Measurements from ENCODE around the gene PRKAR1B.
"Not testable (repeated sequence)": the region's sequence is repeated elsewhere in the genome, so short reads cannot be mapped to it uniquely, and the experiment has no call there.

Gene PRKAR1B

GRCh38 chr7:556837-557557 lies 170.1 kb downstream of the PRKAR1B start:
- H3K4me3 ChIP-seq (ENCODE audit: insufficient read length, low read depth) = no peak overlapping the region
- H3K27me3 ChIP-seq (ENCODE audit: insufficient read depth, insufficient read length) = no peaks in the 10 kb centered on the region
- peaks cover 5% of the 10 kb centered on the region; the same call in 1 of the 2 replicates for H3K9me3 ChIP-seq (ENCODE audit: insufficient read depth, low read length)
- TF ChIP-seq ZNF274 (IDR thresholded peaks at IDR 0.05; ENCODE audit: low read depth, low read length) (no peak), YY1 (IDR thresholded peaks at IDR 0.05; ENCODE audit: insufficient read depth, insufficient read length) (no peak)
- peaks cover 16% of the 10 kb centered on the region for H3K4me1 ChIP-seq (ENCODE audit: insufficient read depth, insufficient read length)
- H3K36me3 ChIP-seq (ENCODE audit: insufficient read depth, insufficient read length, low read length) = no peaks in the 10 kb centered on the region
- DNase-seq (ENCODE audit: low read depth, low spot score) = no peak
- no peak overlapping the region for H3K9ac ChIP-seq (ENCODE audit: insufficient read length, low read depth)

DNA sequence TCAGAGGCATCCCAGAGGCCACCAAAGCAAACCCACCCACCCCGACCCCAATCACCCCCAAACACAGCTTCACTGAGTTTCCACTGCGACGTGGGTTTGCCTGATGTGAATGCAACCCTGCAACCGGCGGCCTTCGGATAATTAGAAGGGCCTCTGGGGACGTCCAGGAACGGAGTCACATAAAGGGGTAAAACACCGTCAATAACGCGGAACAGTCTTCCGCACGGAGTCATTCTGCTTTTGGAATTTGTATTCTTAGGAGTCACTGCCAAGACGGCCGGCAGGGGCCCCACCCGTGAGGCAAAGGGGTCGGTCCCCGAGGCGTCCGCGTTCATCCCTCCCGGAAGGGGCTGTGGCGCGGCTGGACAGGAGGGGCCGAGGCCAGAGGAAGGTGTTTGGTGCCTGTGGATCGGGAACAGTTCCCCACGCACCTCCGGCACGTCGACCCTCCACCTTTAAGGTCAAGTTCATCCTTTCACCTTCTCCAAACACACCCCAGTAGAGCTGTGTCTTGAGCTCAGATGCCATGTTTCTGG lies 170.7 kb downstream of the PRKAR1B start:
- Histone ChIP-seq H3K9ac (ENCODE audit: insufficient read length, low read depth) (no peak overlapping the region), H3K4me1 (ENCODE audit: insufficient read depth, insufficient read length) (peaks cover 12% of the 10 kb centered on the region), H3K36me3 (ENCODE audit: insufficient read depth, insufficient read length, low read length) (no peaks in the 10 kb centered on the region), H3K9me3 (ENCODE audit: insufficient read depth, low read length) (peaks cover 5% of the 10 kb centered on the region; the same call in 1 of the 2 replicates), H3K27me3 (ENCODE audit: insufficient read depth, insufficient read length) (no peaks in the 10 kb centered on the region), H3K4me3 (ENCODE audit: insufficient read length, low read depth) (no peak overlapping the region)
- DNase-seq (ENCODE audit: low read depth, low spot score) = no peak
- TF ChIP-seq YY1 (IDR thresholded peaks at IDR 0.05; ENCODE audit: insufficient read depth, insufficient read length) = no peak
- no peak for TF ChIP-seq SUZ12 (IDR thresholded peaks at IDR 0.05; ENCODE audit: extremely low read depth, insufficient read depth, insufficient read length)
- no peak for TF ChIP-seq ZNF274 (IDR thresholded peaks at IDR 0.05; ENCODE audit: low read depth, low read length)

DNA sequence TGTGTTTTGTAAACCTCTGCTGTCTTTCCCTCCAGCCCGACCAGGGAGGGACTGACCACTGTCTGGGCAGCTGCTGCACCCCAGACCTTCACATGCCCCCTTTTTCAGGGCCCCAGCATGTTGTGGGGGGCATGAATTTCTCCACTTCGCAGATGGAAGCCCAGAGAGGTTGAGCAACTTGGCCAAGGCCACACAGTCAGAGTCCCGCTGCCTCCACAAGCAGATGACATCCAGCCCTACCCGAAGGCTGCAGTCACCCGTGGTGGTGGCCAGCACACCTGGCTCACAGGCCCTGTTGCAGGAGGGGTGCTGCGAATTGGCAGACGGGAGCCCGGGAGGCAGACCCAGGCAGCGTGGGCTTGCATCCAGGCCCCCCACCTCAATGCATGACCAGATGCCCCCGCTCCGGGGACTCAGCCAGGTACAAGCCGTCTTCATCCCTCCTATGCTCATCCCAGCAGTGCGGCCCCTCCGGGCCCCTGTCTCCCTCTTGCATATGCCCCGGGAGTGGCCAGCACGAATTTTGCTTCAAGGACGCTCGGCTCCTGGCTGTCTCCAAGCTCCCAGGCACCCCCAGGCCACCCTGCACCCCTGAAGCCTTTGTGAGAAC lies 171.4 kb downstream of the PRKAR1B start:
- peaks cover 5% of the 10 kb centered on the region; the same call in 1 of the 2 replicates for H3K9me3 ChIP-seq (ENCODE audit: insufficient read depth, low read length)
- DNase-seq (ENCODE audit: low read depth, low spot score) = no peak
- H3K9ac ChIP-seq (ENCODE audit: insufficient read length, low read depth) = no peak overlapping the region
- no peak overlapping the region for H3K4me3 ChIP-seq (ENCODE audit: insufficient read length, low read depth)
- no peak for TF ChIP-seq SUZ12 (IDR thresholded peaks at IDR 0.05; ENCODE audit: extremely low read depth, insufficient read depth, insufficient read length)
- TF ChIP-seq YY1 (IDR thresholded peaks at IDR 0.05; ENCODE audit: insufficient read depth, insufficient read length) = no peak
- TF ChIP-seq ZNF274 (IDR thresholded peaks at IDR 0.05; ENCODE audit: low read depth, low read length) = no peak
- H3K4me1 ChIP-seq (ENCODE audit: insufficient read depth, insufficient read length) = peaks cover 12% of the 10 kb centered on the region
- H3K36me3 ChIP-seq (ENCODE audit: insufficient read depth, insufficient read length, low read length) = no peaks in the 10 kb centered on the region
- H3K27me3 ChIP-seq (ENCODE audit: insufficient read depth, insufficient read length) = no peaks in the 10 kb centered on the region

GRCh38 chr7:553636-554111 lies 173.4 kb downstream of the PRKAR1B start:
- Histone ChIP-seq H3K4me1 (ENCODE audit: insufficient read depth, insufficient read length) (peaks cover 14% of the 10 kb centered on the region), H3K27me3 (ENCODE audit: insufficient read depth, insufficient read length) (no peaks in the 10 kb centered on the region), H3K36me3 (ENCODE audit: insufficient read depth, insufficient read length, low read length) (no peaks in the 10 kb centered on the region), H3K9ac (ENCODE audit: insufficient read length, low read depth) (no peak overlapping the region), H3K4me3 (ENCODE audit: insufficient read length, low read depth) (no peak overlapping the region), H3K9me3 (ENCODE audit: insufficient read depth, low read length) (peaks cover 5% of the 10 kb centered on the region; the same call in 1 of the 2 replicates)
- no peak for TF ChIP-seq ZNF274 (IDR thresholded peaks at IDR 0.05; ENCODE audit: low read depth, low read length)
- TF ChIP-seq YY1 (IDR thresholded peaks at IDR 0.05; ENCODE audit: insufficient read depth, insufficient read length) = no peak
- TF ChIP-seq SUZ12 (IDR thresholded peaks at IDR 0.05; ENCODE audit: extremely low read depth, insufficient read depth, insufficient read length) = no peak
- no peak for DNase-seq (ENCODE audit: low read depth, low spot score)

- Histone ChIP-seq H3K27me3 (ENCODE audit: insufficient read depth, insufficient read length) (no peaks in the 10 kb centered on the region), H3K9ac (ENCODE audit: insufficient read length, low read depth) (no peak overlapping the region), H3K36me3 (ENCODE audit: insufficient read depth, insufficient read length, low read length) (no peaks in the 10 kb centered on the region), H3K9me3 (ENCODE audit: insufficient read depth, low read length) (peaks cover 5% of the 10 kb centered on the region; the same call in 1 of the 2 replicates), H3K4me3 (ENCODE audit: insufficient read length, low read depth) (no peak overlapping the region), H3K4me1 (ENCODE audit: insufficient read depth, insufficient read length) (peaks cover 14% of the 10 kb centered on the region)
- no peak for TF ChIP-seq ZNF274 (IDR thresholded peaks at IDR 0.05; ENCODE audit: low read depth, low read length)
- no peak for TF ChIP-seq SUZ12 (IDR thresholded peaks at IDR 0.05; ENCODE audit: extremely low read depth, insufficient read depth, insufficient read length)
- TF ChIP-seq YY1 (IDR thresholded peaks at IDR 0.05; ENCODE audit: insufficient read depth, insufficient read length) = no peak
- DNase-seq (ENCODE audit: low read depth, low spot score) = no peak
Measured at GRCh38 chr7:552868-553635, 174.0 kb downstream of the PRKAR1B start.

DNA sequence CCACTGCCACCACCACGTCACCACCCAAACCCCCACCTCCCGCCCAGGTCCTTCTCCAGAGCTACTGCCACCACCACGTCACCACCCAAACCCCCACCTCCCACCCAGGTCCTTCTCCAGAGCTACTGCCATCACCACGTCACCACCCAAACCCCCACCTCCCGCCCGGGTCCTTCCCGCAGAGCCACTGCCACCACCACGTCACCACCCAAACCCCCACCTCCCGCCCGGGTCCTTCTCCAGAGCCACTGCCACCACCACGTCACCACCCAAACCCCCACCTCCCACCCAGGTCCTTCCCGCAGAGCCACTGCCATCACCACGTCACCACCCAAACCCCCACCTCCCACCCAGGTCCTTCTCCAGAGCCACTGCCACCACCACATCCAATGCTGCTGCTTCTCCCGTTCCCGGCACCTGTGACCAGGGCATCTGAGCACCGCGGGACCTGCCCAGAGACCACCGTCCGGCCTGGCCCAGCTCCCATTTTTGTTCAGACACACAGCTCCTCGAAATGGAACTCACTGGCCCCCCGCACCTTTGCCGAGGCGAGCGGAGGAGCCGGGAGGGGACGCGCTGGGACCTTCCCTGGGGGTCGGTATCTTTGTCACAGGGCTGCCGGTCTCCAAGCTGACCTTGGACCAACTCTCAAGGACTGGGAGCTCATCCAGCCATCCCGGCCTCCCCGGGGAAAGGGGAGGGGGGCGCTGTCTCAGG lies 174.8 kb downstream of the PRKAR1B start:
- not testable (repeated sequence) for H3K36me3 ChIP-seq (ENCODE audit: insufficient read depth, insufficient read length, low read length); DNase-seq (ENCODE audit: low read depth, low spot score); H3K9ac ChIP-seq (ENCODE audit: insufficient read length, low read depth); H3K27me3 ChIP-seq (ENCODE audit: insufficient read depth, insufficient read length); H3K4me3 ChIP-seq (ENCODE audit: insufficient read length, low read depth); H3K9me3 ChIP-seq (ENCODE audit: insufficient read depth, low read length)
- H3K4me1 ChIP-seq (ENCODE audit: insufficient read depth, insufficient read length) = peaks cover 14% of the 10 kb centered on the region

- peaks cover 10% of the 10 kb centered on the region for H3K4me1 ChIP-seq (ENCODE audit: insufficient read depth, insufficient read length)
- H3K27me3 ChIP-seq (ENCODE audit: insufficient read depth, insufficient read length); H3K4me3 ChIP-seq (ENCODE audit: insufficient read length, low read depth); H3K36me3 ChIP-seq (ENCODE audit: insufficient read depth, insufficient read length, low read length); H3K9ac ChIP-seq (ENCODE audit: insufficient read length, low read depth); H3K9me3 ChIP-seq (ENCODE audit: insufficient read depth, low read length); DNase-seq (ENCODE audit: low read depth, low spot score): not testable (repeated sequence)
Measured at GRCh38 chr7:551615-551970, 175.5 kb downstream of the PRKAR1B start.

All from NT2/D1 (cell line).